ENCODE data around the gene VCAN. TPM values are rescaled to one million over a fixed set of nuclear protein-coding genes. Genes with fewer than 3 reads are reported as not detected.

The VCAN gene
- total RNA-seq, 2 experiments from 2014 or later, result under 0.01 TPM; not detected in 1

GRCh38 chr5:83547161-83547560 is 75.6 kb downstream of the VCAN start:
- no peaks in the 10 kb centered on the region for H3K79me2 ChIP-seq (ENCODE audit: insufficient read depth, low read depth, low read length)
- no peaks in the 10 kb centered on the region for H3K36me3 ChIP-seq (ENCODE audit: insufficient read depth, low read length)
- H3K4me3 ChIP-seq (ENCODE audit: low read depth, low read length, poor library complexity, severe bottlenecking), result no peak overlapping the region
- intact Hi-C loops (cut with micrococcal nuclease; ENCODE audit: unreplicated experiment), result no loop called here
- H2AFZ ChIP-seq (ENCODE audit: low read length), result no peak overlapping the region
- no peaks in the 10 kb centered on the region for H4K20me1 ChIP-seq (ENCODE audit: insufficient read depth, low read length)
- no peak for TF ChIP-seq EZH2phosphoT487 (IDR thresholded peaks at IDR 0.05; ENCODE audit: borderline replicate concordance, low read depth, low read length)
- no peak for TF ChIP-seq CTCF (conservative IDR thresholded peaks at IDR 0.05; ENCODE audit: low read length)
- CTCF ChIA-PET (ENCODE audit: unreplicated experiment), result no interaction called here
- DNase-seq (ENCODE audit: low spot score), result no peak
- H3K9me2 ChIP-seq (ENCODE audit: insufficient read depth, low read length), result no peaks in the 10 kb centered on the region
- H3K4me2 ChIP-seq (ENCODE audit: low read length), result no peak overlapping the region
- no TSS peak for BruUV-seq (replicated peaks)
- H3K9me3 ChIP-seq (ENCODE audit: low read length), result no peaks in the 10 kb centered on the region
- no peaks in the 10 kb centered on the region for H3K4me1 ChIP-seq (ENCODE audit: insufficient read depth, low read length, poor library complexity, severe bottlenecking)
- POLR2A ChIA-PET, result no interaction called here
- no peak overlapping the region for H3K27ac ChIP-seq (ENCODE audit: low read depth, low read length, poor library complexity, severe bottlenecking)

DNA sequence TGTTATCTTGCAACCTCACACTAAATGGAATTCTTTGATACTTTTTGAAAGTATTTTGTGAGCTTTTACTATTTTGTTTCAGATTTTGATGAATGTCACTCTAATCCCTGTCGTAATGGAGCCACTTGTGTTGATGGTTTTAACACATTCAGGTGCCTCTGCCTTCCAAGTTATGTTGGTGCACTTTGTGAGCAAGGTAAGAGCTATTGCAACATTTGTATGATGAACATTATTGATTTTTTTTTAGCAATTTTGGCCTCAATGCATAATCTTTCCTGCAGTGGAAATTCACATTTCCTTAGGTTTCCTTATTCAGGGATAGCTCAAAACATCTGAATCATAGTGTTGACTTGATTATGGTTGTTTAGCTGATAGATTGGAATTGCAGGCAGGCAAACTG is 76.3 kb downstream of the VCAN start:
- no peaks in the 10 kb centered on the region for H3K79me2 ChIP-seq (ENCODE audit: insufficient read depth, low read depth, low read length)
- H3K4me3 ChIP-seq (ENCODE audit: low read depth, low read length, poor library complexity, severe bottlenecking), result no peak overlapping the region
- CTCF ChIA-PET (ENCODE audit: unreplicated experiment), result no interaction called here
- no peak overlapping the region for H3K4me2 ChIP-seq (ENCODE audit: low read length)
- H3K9me3 ChIP-seq (ENCODE audit: low read length), result no peaks in the 10 kb centered on the region
- H2AFZ ChIP-seq (ENCODE audit: low read length), result no peak overlapping the region
- intact Hi-C loops (cut with micrococcal nuclease; ENCODE audit: unreplicated experiment), result no loop called here
- TF ChIP-seq EZH2phosphoT487 (IDR thresholded peaks at IDR 0.05; ENCODE audit: borderline replicate concordance, low read depth, low read length), result no peak
- no peak for TF ChIP-seq CTCF (conservative IDR thresholded peaks at IDR 0.05; ENCODE audit: low read length)
- POLR2A ChIA-PET, result interaction anchor here (0.8 kb wide), 1 partner anchor 322 kb away, joined by 3 read pairs; no protein-coding TSS in a partner anchor
- H3K4me1 ChIP-seq (ENCODE audit: insufficient read depth, low read length, poor library complexity, severe bottlenecking), result no peaks in the 10 kb centered on the region
- BruUV-seq (replicated peaks), result no TSS peak
- no peak overlapping the region for H3K27ac ChIP-seq (ENCODE audit: low read depth, low read length, poor library complexity, severe bottlenecking)
- no peaks in the 10 kb centered on the region for H3K36me3 ChIP-seq (ENCODE audit: insufficient read depth, low read length)
- no peaks in the 10 kb centered on the region for H3K9me2 ChIP-seq (ENCODE audit: insufficient read depth, low read length)
- no peaks in the 10 kb centered on the region for H4K20me1 ChIP-seq (ENCODE audit: insufficient read depth, low read length)
- no peak for DNase-seq (ENCODE audit: low spot score)

DNA sequence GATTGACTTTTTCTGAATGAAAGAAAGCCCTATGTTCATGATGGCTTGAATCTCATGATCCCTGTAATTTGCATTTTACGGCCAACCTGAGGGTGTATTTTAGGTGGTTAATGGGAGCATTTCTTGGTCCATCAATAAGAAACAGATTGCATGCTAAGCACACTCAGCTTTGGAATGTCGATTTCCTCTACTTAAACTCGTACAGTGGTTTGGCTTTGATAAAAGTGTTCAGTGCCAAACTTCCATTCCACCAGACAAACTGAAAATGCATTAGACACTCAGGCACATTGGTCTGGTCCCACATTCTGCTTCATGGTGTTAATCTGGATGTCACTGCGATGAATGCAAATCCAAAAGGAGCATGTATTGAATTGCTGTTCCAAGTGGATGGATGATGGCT is 77.0 kb downstream of the VCAN start:
- Histone ChIP-seq H3K9me2 (ENCODE audit: insufficient read depth, low read length) (no peaks in the 10 kb centered on the region), H3K4me3 (ENCODE audit: low read depth, low read length, poor library complexity, severe bottlenecking) (no peak overlapping the region), H3K4me1 (ENCODE audit: insufficient read depth, low read length, poor library complexity, severe bottlenecking) (no peaks in the 10 kb centered on the region), H2AFZ (ENCODE audit: low read length) (no peak overlapping the region), H3K27ac (ENCODE audit: low read depth, low read length, poor library complexity, severe bottlenecking) (no peak overlapping the region), H3K36me3 (ENCODE audit: insufficient read depth, low read length) (no peaks in the 10 kb centered on the region), H3K9me3 (ENCODE audit: low read length) (no peaks in the 10 kb centered on the region), H4K20me1 (ENCODE audit: insufficient read depth, low read length) (no peaks in the 10 kb centered on the region), H3K4me2 (ENCODE audit: low read length) (no peak overlapping the region), H3K79me2 (ENCODE audit: insufficient read depth, low read depth, low read length) (no peaks in the 10 kb centered on the region)
- ChIA-PET CTCF (ENCODE audit: unreplicated experiment) (no interaction called here), POLR2A (interaction anchor here (0.8 to 1.3 kb wide), 2 partner anchors 9 to 323 kb away, joined by 3 read pairs; no protein-coding TSS in a partner anchor)
- no TSS peak for BruUV-seq (replicated peaks)
- no peak for DNase-seq (ENCODE audit: low spot score)
- TF ChIP-seq CTCF (conservative IDR thresholded peaks at IDR 0.05; ENCODE audit: low read length), result no peak
- no peak for TF ChIP-seq EZH2phosphoT487 (IDR thresholded peaks at IDR 0.05; ENCODE audit: borderline replicate concordance, low read depth, low read length)
- intact Hi-C loops (cut with micrococcal nuclease; ENCODE audit: unreplicated experiment), result no loop called here
